A172 (cell line): ENCODE results near the gene RAB43. TPM values are rescaled to one million over a fixed set of nuclear protein-coding genes. Genes with fewer than 3 reads are reported as not detected.

Experiments used
- DNase-seq: peaks from one replicate; pipeline ENCODE4 v3.0.0-alpha.2; 2015; ENCODE audit warnings: low spot score
- total RNA-seq: library from RNA; depleted of rRNA; stranded (reverse); fragments of >200 nt; shearing (Covaris generic); gene quantifications from 2 replicates; pipeline ENCODE4 v1.2.3, GENCODE V29; 2014; rRNA removed

RAB43 gene
- total RNA-seq, 1 experiment from 2014 or later = 19.8 TPM

GRCh38 chr3:129038121-129038855, 83.3 kb downstream of the RAB43 start:
- no peak for DNase-seq

Other genes with a start within 250 kb of the RAB43 start
- gene ACAD9, start 242.2 kb downstream of the RAB43 start, total RNA-seq = 67.2 and 73.8 TPM in 2 replicates
- gene CFAP92, start 127.7 kb downstream of the RAB43 start, total RNA-seq = 0.34 and 0.53 TPM in 2 replicates
- 0.22 and 0.29 TPM in 2 replicates for gene EFCC1, start 120.5 kb downstream of the RAB43 start, total RNA-seq
- gene GP9, start 61.0 kb downstream of the RAB43 start, total RNA-seq = not detected in 2 replicates
- gene ISY1, start 39.3 kb upstream of the RAB43 start, total RNA-seq = 98.6 and 120 TPM in 2 replicates
- 543 and 605 TPM in 2 replicates for gene CNBP, start 62.1 kb upstream of the RAB43 start, total RNA-seq
- 296 and 315 TPM in 2 replicates for gene COPG1, start 127.8 kb upstream of the RAB43 start, total RNA-seq
- gene HMCES, start 157.1 kb upstream of the RAB43 start, total RNA-seq = 97.1 and 121 TPM in 2 replicates